ENCODE data around the gene NRG4.
"Not testable (repeated sequence)": the region's sequence is repeated elsewhere in the genome, so short reads cannot be mapped to it uniquely, and the experiment has no call there.

The NRG4 gene, protein sequence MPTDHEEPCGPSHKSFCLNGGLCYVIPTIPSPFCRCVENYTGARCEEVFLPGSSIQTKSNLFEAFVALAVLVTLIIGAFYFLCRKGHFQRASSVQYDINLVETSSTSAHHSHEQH

DNA sequence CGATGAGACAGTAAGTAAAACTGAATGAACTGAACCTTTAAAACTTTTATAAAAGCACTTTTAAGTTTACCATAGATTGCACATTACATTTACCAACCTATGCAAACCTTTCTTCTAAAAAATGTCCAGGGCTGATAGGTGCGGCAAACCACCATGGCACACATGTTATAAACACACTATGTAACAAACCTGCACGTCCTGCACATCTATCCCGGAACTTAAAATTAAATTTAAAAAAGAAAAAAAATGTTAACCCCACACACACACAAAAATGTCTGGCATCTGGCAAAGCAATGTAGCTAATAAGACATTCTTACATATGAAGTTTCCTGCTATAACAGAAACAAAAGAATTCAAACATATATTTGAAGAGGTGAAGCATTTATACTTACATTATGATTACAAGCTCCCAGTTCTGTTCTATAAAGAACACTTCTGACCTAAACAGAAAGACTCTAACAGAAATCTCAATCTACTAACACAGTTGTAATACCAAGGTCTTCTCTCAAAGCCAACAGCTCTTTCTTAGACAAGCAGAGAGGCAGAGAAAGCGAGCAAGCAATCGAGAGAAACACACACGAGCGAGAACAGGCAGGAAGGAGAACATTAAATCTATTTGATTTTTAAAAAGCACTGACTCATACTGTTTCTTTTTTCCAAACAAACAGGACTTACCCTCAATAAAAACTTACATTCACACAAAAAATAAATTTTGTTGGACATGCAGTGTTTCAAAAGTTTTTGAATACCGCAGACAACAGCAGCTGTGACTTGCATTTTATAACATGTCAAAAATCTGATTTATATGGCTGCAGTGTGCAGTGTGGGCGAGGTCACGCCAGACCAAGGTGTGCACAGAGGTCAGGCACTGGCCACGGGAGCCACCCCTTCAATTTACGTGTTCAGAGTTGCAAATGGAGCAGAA is at the start of gene NRG4:
Gene NRG4, minus strand, starts transcription at position 798 of the 925 bp plus-strand sequence. CDS start 1,194 bp downstream, outside the sequence.
- no peak for DNase-seq

DNA sequence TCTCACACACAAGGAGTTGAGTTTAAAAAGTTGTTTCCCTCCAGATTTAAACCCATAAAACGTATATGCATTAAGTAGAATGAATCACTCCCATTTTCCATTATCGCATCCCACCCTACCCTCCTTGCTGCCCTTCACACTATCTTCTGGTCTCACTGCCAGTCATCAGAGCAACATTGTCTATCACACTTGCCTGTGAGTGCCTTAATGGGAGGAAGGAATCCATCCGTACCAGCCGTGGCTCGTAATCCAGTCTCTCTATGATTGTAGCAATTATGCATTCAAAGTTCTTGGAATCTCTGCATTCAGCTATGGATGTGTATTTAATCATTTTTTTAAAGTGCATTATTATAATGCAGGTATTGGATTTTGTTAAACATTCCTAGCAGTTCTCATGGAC is 49.5 kb upstream of the NRG4 start:
- DNase-seq, result no peak

DNA sequence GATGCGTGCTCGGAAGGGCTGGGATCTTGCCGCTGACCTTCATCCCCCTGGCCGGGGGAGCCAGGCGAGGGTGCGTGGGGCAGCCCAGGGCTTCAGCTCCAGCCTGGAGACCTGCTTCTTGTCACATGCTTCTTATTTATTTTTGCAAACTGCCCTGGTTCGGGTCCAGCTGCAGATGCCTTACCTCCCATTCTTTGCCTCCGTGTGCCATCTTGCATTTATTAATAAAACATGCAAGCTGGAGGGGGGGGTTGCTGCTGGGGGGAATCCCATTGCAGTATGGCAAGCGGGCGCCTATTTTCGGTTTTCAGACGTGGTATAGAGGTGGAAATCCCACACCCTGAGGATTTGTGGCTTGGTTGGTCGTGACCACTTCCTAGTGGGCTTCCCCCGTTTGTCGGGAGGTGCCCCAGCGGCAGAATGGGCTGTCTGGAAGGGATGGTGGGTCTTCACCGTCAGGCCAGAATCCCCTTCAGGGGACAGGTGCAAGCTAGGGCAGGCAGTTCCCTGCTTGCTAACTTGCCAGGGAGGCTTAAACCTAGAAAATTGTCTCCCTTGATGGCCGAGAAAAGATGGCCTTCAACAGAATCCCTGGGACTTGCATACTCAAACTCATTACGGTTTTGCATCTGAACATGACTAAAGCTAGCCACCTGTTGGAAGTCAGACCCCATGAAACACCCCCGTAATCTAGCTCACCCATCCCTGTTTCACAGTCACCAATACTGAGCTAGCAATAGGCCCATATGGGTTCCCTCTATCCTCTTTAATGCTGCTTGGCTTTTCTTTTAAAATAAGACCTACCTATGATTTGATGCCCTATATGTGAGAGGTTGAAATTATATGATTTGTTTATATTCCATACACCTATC is 48.1 kb upstream of the NRG4 start:
- DNase-seq, result no peak

DNA sequence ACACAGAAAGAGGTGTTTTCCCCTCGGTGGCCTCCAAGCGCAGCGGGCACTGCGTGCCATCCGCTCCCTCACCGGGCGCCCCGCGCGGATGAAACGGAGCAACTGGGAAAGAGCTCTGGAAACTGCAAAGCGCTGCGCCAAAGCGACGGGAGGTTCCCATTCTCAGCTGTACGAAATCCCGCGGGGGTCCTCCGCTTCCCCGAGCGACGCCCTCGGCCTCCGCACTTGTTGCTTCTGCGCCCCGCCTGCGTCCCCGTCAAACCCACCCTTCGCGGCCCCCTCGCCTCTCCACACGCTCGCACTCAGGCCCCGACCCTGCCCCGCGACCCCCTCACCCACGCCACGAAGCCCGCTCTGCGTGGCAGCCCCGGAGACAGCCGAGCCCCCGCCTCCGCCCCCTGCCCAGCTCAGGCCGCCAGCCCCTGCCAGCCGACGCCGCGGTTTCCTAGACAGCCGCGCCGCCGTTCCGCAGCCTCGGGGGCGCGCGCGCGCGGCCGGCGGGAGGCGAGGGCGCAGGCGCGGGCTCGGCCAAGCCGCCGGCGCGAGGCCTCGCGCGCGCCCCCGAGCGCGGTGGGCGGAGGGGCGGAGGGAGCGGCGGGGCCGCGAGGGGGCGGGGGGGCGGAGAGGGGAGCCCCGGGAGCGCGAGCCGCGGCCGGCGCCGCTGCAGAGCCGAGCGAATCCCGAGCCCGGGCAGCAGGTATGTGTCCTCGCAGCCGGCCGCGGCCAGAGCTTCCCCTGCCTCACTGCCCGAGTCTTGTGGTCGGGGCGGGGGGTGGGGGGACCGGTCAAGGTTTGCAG is 47.3 kb upstream of the NRG4 start, which contains the start of gene TMEM266:
Gene TMEM266, plus strand, starts transcription at position 666 of the 798 bp plus-strand sequence. CDS start 74,279 bp downstream, outside the sequence.
- DNase-seq, result peak; percentile 26

DNA sequence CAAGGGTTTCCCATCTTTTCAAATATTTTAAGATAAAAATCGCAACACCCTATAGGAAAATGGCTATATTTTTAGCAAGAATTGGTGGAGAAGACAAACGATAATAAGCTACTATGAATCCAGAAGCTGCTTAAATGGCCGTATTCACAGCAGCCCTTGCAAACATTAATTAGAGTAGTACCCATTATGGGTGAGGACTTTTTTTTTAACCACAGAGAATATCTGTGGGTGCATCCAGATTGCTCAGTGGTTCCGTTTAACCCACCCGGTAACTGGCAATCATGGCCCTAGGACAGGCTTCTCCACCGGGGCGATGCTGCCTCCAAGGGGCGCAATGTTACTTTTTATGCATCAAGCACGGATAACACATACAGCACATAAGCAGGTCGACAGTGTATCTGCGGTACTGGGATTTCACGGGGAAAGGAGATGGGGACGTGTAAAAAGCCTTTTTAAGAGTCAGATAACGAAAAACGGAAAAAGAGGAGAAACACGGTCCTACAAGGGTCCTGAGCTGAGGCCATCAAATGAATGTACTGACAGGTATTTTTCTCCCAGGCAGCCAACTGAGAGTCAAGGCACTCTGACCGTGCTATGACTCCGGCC is 46.6 kb upstream of the NRG4 start:
- DNase-seq, result no peak

DNA sequence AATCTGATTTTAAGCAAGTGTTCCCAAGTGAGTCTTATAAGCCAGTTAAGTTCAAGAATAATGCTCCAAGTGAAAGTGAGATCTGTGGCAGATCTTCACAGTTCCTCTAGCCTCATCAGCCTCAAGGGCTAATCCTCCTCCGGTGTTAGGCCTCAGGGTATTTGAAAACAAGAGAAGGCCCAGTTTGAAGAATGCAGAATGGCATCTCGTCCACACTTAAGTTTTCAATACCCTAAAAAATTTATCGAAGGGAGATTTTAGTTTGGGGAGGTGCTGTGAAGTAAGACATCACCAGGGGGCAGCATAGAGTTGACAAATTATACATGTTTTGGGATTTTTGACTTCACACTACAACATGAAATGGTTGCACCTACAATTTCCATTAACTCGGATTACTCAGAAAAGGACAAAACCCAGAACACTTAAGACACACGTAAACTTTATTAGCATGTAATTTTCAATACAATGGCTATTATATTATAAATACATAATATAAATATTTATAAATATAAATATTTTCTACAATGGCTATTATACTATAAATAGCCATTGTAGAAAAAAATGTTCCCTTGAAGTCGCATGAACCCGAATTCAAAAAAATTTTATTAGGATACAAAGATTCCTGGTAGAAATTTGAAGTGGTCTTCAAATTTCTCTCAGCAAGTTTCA is 45.2 kb upstream of the NRG4 start:
- peak; percentile 5 for DNase-seq

DNA sequence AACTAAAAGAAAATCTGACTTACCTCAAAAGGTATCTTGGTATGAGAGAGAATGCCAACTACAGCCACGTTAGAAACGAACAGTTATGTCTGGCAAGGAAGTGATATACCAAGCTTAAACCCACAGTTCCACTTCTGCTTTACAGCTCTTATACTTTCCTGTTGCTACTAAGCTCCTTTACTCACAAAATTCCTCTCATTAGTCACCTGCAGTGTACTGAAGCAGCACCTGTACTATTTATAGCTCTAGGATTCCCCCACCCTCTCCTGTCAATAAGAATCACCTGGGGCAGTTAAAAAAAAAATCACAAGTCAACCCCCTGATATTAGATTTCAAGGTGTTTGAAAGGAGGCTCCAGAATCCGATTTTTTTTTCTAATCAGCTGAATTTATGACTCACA is 44.7 kb upstream of the NRG4 start:
- no peak for DNase-seq

DNA sequence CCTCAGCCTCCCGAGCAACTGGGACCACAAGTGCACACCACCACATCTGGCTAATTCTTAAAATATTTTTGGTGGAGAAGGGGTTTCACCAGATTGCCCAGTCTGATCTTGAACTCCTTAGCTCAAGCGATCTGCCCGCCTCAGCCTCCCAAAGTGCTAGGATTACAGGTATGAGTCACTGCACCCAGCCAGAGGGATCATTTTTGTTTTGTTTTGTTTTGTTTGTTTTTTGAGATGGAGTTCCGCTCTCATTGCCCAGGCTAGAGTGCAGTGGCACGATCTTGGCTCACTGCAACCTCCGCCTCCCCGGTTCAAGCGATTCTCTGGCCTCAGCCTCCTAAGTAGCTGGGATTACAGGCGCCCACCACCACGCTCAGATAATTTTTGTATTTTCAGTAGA is 42.0 kb upstream of the NRG4 start:
- DNase-seq, result not testable (repeated sequence)

DNA sequence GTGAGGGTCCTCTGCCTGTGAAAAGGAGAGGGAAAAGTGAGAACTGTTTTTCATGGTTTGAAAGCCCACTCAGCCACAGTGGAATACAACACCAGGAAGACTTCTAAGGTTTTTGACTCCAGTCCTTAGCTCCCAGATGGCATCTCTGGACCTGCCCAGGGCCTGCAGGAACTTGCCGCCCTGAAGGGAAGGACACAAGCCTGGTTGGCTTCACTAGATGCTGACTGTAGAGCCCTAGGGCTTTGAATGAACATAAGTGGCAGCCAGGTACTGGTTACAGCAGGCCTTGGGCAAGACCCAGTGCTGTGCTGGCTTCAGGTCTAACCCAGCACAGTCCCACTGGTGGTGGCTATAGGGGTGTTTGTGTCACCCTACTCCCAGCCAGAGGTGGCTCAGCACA is 26.3 kb upstream of the NRG4 start:
- no peak for DNase-seq

DNA sequence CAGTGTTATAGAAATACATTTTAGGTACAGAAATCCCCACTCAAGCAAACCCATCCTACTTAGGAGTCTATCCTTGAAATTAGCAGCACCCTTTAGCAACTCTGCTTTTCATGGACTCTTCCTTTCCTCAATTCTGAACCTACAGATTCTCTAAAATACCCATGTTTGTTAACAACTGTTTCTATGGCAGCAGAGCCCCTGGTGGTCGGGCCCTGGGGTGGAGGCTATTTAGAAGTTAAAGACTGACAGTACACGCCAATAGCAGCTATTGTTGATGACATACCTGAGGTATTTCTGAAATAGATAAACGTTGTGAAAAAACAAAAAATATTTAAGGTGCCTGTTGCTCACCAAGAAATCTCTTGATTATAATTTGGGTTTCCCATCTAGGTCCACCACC is 23.4 kb upstream of the NRG4 start:
- no peak for DNase-seq

DNA sequence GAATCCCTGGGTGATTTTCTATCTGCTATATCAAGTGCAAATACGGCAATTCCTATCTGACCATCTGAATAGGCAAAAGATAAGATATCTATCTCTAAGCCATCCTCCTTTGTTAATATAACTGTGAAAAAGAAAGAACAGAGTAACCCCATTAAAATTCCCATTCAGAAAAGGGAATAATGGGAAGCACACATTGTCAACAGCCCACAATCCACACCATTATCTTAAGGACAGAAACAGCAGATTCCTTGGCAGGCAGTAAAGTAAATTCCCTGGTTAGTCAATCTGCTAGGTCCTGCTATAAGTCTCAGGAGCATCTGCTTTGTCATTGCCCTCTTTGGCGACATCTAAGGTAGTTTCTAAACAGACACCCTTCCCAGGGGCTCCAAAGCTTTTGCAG is 21.9 kb upstream of the NRG4 start:
- no peak for DNase-seq

DNA sequence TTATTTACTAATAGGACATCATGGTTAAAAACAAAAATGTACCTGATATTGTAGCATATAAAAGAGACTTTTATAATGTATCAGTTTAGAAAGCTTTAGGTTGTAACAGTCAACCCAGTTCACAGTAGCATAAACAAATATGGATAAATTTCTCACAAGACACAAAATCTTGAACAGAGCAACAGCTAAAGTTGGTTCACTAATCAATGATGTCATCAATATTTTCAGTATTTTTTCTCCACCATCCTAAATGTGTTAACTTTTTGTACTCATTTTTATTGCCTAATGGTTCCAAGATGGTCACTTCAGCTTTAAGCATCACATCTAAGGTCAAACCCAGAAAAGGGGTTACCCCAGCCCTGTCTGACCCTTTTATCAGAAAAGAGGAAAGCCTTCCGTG is 21.2 kb upstream of the NRG4 start:
- no peak for DNase-seq

DNA sequence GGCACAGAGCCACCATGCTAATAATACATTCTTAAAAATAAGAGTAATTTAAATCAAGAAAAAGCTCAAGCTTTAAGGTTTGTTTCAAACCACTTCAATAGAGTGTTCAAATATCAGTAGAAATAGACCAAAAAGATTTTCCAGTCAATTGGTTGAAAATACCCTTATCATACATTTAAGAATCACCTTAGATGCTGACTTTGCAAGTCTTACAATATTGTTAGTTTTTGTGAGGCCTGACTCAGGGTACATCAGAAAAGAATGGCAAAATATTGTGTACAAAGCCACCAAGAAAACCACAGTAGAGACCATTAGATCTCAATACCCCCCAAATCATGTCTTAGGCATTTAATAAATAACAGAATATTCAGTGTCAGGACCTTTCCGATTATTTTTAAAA is 19.8 kb upstream of the NRG4 start:
- DNase-seq, result no peak

DNA sequence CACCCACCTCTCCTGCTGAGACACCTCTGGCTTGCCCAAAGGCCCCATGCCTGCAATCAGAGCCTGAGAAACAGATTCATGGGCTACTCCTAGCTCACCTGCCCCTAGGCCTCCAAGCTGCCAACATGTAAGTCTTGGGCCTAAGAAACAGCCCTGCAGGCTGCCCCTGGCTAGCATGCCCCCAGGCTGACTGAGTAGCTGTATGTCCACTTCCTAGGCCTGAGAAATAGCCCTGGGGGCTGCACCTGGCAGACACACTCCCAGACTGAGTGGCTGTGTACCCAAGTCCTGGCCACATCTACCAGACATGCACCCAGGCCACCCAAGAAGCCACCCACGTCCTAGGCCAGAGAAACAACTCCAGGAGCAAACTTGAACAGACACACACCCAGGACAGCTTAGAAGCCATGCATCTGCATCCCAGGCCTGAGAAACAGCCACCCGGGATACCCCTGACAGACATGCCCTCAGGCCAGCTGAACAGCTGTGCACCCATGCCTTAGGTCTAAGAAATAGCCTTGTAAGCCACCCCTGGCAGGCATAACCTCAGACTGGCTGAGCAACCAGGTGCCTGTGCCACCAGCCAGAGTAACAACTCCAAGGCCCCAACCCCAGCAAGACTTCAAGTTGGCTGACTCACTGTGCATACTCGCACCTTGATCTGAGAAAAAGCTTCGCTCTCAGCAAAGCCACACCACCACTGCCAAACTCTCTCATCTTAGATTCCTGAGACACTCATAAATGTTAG is 12.0 kb upstream of the NRG4 start:
- DNase-seq, result no peak

DNA sequence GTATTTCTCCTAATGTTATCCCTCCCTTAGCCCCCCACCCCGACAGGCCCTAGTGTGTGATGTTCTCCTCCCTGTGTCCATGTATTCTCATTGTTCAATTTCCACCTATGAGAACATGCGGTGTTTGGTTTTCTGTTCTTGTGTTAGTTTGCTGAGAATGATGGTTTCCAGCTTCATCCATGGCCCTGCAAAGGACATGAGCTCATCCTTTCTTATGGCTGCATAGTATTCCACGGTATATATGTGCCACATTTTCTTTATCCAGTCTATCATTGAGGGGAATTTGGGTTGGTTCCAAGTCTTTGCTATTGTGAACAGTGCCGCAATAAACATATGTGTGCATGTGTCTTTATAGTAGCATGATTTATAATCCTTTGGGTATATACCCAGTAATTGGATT is 1.2 kb upstream of the NRG4 start:
- not testable (repeated sequence) for DNase-seq

DNA sequence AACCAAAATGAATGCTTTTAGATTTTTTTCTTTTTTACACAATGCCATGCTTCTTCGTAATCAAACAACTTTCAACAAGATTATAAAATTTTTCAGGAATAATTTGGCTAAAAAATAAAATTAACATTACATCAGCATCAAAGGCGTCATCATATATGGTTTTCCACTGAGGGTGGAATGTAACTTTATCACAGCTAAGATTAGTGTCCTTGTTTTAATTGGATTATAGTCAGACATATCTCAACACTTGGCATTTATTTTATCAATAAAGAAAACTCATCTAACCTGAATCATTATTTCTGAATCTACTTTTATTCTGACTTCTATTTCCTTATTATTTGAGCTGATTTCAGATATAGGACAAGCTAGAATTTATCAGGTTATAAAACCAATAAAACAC is 1.6 kb downstream of the NRG4 start:
- no peak for DNase-seq

DNA sequence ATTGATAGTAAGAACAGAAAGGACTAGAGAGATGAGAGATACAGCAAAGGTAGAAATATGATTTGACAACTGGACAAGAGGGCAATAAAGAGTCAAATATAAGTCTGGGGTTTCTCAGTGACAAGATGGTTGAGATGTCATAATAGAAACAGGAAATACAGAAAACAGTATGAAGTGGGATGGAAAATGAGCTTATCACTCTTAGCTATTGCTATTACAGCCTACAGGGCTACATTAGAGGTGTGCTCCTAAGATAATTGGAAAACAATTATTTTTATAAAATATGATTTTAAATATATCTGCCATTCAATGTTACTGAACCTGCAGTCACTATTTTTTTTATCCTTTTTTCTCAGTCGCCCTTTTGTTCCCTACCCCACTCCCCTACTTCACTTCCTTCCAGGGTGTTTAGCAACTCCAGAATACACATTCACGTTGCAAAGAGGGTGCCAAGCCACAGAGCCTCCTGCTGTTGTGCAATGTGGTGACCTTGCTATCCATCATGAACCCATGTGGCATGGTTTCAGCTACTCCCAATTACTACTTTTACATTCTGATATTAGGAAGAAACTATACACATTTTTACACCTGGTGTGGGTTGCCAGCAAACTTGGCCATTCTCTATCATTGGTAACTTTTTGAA is 6.0 kb downstream of the NRG4 start:
- no peak for DNase-seq

DNA sequence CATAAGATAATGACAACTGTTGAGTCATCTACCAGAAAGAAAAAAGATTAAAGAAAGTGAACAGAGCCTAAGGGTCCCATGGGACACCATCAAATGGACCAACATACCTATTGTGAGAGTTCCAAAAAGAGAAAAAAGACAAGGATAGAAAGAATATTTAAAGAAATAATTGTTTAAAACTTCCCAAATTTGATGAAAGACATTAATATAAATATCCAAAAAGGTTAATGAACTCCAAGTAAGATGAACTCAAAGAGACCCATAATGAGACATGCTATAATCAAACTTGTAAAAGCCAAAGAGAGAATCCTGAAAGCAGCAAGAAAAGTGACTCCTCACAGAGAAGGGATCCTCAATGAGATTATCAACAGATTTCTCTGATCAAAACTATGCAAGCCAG is 8.9 kb downstream of the NRG4 start:
- DNase-seq, result no peak

DNA sequence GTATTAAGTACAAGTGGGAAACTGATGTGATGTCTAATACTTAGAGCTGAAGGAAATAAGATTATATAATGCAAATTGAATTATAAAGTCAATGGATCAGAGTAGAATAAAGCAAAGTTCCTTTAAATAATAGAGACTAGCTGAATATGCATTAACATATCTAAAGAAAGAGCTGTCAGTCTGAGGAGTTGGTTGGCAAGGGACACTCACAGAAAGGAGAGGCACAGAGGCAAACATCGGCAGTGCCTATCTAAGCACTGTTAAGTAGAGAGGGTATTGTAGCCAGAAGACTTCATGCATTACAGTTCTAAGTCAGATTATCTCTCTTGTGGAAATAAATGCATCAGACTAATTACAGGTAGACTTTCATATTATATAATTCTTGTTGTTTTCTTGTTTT is 16.6 kb downstream of the NRG4 start:
- no peak for DNase-seq

DNA sequence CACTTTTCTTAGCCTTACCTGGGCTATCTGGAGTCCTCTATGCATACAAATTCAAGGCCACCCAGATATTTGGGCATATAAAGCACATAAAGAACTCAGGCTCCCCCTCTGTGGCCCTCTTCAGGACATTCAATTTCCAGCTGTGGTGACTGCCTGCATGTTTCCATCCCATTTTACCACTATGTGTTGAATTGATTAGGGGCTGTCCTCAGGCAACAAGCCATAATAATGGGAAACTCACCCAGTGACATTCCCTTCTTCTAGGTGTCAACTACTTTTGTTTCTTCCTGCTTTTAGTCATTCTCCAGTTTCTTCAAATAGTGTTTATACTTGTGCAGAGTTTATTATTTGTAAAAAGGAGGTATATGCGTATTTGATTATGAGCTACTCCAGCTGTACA is 18.0 kb downstream of the NRG4 start:
- no peak for DNase-seq
